HUES48 (cell line): ENCODE results near the gene MCRIP1.
"Not testable (repeated sequence)": the region's sequence is repeated elsewhere in the genome, so short reads cannot be mapped to it uniquely, and the experiment has no call there.

ENCODE experiments used
- H3K27ac ChIP-seq: one replicate; pipeline ENCODE4 v1.7.0; 2013; ENCODE audit warnings: low read depth, low read length, inconsistent platforms
- H3K27me3 ChIP-seq: 2 replicates; pipeline ENCODE4 v1.6.1; 2013; ENCODE audit warnings: mild to moderate bottlenecking, low read length; ENCODE audit not compliant: control insufficient read depth, insufficient read depth
- H3K36me3 ChIP-seq: 2 replicates; pipeline ENCODE4 v1.6.1; 2013; ENCODE audit warnings: low read length; ENCODE audit not compliant: control insufficient read depth, insufficient read depth
- H3K4me1 ChIP-seq: 2 replicates; pipeline ENCODE4 v1.6.1; 2013; ENCODE audit warnings: mild to moderate bottlenecking, low read length; ENCODE audit not compliant: control insufficient read depth, insufficient read depth
- H3K4me3 ChIP-seq: 2 replicates; pipeline ENCODE4 v1.5.1; 2013; ENCODE audit warnings: mild to moderate bottlenecking, low read depth, low read length
- H3K9ac ChIP-seq: 2 replicates; pipeline ENCODE4 v1.6.1; 2013; ENCODE audit warnings: mild to moderate bottlenecking, low read depth, low read length, moderate library complexity
- H3K9me3 ChIP-seq: 2 replicates; pipeline ENCODE4 v1.6.1; 2013; ENCODE audit warnings: low read length; ENCODE audit not compliant: control insufficient read depth, insufficient read depth

Gene MCRIP1

GRCh38 chr17:81845881-81846742 is 13.0 kb upstream of the MCRIP1 start:
- Histone ChIP-seq H3K4me1 (no peaks in the 10 kb centered on the region), H3K27me3 (no peaks in the 10 kb centered on the region), H3K27ac (no peak overlapping the region), H3K36me3 (peaks cover 58% of the 10 kb centered on the region), H3K9me3 (no peaks in the 10 kb centered on the region), H3K4me3 (no peak overlapping the region), H3K9ac (no peak overlapping the region)

GRCh38 chr17:81845361-81845760 is 12.3 kb upstream of the MCRIP1 start:
- Histone ChIP-seq H3K9me3 (no peaks in the 10 kb centered on the region), H3K4me3 (no peak overlapping the region), H3K27ac (no peak overlapping the region), H3K4me1 (no peaks in the 10 kb centered on the region), H3K36me3 (peaks cover 55% of the 10 kb centered on the region), H3K27me3 (no peaks in the 10 kb centered on the region), H3K9ac (no peak overlapping the region)

- Histone ChIP-seq H3K9ac (no peak overlapping the region), H3K4me3 (no peak overlapping the region), H3K9me3 (no peaks in the 10 kb centered on the region), H3K4me1 (no peaks in the 10 kb centered on the region), H3K27me3 (no peaks in the 10 kb centered on the region), H3K36me3 (peaks cover 55% of the 10 kb centered on the region), H3K27ac (no peak overlapping the region)
These were observed 11.8 kb upstream of the MCRIP1 start for GRCh38 chr17:81844887-81845286.

GRCh38 chr17:81844327-81844851 is 11.3 kb upstream of the MCRIP1 start:
- Histone ChIP-seq H3K27me3 (no peaks in the 10 kb centered on the region), H3K4me1 (no peaks in the 10 kb centered on the region), H3K36me3 (peaks cover 53% of the 10 kb centered on the region), H3K4me3 (no peak overlapping the region), H3K9ac (no peak overlapping the region), H3K27ac (no peak overlapping the region), H3K9me3 (no peaks in the 10 kb centered on the region)

GRCh38 chr17:81843713-81844326 is 10.7 kb upstream of the MCRIP1 start:
- no peaks in the 10 kb centered on the region for H3K9me3 ChIP-seq
- H3K27ac ChIP-seq, result no peak overlapping the region
- H3K36me3 ChIP-seq, result peaks cover 52% of the 10 kb centered on the region

DNA sequence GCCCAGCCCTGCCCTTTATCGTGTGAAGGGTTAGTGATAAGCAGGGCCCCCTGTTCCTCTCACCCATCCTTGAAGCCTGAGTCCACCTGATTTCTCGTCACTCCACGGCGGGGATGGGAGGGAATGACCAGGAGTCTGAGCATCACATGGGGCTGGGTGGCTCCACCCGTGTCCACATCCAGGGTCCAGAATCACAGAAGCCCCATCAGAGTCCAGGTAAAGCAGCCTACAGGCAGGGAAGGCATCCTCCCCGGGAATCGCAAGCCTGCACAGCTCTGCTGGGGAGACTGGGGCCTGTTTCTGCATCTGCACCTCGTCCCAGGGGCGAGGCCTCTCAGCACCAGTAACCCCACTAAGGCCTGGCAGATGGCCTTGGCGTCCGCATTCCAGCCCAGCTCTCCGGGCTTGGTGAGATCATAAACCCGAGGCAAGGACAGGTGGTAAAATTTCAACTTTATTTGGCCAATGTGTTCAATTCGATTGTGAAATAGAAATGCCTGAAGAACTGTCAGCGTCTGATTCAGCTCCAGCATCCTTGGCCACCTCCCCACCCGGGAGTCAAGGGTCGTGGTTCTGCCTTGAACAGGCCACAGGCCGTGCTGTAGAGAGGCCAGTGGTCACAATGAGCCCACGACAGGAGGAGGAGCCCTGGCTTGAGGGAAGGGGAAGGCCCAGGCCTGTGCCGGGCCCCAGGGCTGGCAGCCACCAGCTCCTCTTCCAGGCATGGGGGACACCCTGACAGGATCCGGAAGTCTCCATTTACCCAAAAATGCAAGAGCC is 9.8 kb upstream of the MCRIP1 start:
- H3K27ac ChIP-seq, result no peak overlapping the region
- H3K4me1 ChIP-seq, result no peaks in the 10 kb centered on the region
- no peak overlapping the region for H3K9ac ChIP-seq
- no peak overlapping the region for H3K4me3 ChIP-seq
- peaks cover 49% of the 10 kb centered on the region for H3K36me3 ChIP-seq
- no peaks in the 10 kb centered on the region for H3K9me3 ChIP-seq
- H3K27me3 ChIP-seq, result no peaks in the 10 kb centered on the region

More at GRCh38 chr17:81843713-81844326, 10.7 kb upstream of the MCRIP1 start:
- Histone ChIP-seq H3K9ac (no peak overlapping the region), H3K27me3 (no peaks in the 10 kb centered on the region), H3K4me3 (no peak overlapping the region), H3K4me1 (no peaks in the 10 kb centered on the region)

DNA sequence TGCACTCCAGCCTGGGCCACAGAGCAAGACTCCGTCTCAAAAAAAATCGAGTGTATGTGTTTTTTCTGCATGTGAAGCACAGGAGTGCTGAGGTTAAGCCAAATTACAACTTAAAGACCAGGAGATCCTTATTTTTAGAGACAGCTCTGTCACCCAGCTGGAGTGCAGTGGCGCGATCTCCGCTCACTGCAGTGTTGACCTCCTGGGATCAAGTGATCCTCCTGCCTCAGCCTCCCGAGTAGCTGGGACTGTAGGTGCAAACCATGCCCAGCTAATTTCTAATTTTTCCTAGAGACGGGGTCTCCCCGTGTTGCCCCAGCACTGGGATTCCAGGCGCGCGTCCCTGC is 9.3 kb upstream of the MCRIP1 start:
- no peaks in the 10 kb centered on the region for H3K9me3 ChIP-seq
- no peak overlapping the region for H3K27ac ChIP-seq
- H3K4me3 ChIP-seq, result no peak overlapping the region
- peaks cover 45% of the 10 kb centered on the region for H3K36me3 ChIP-seq
- H3K9ac ChIP-seq, result no peak overlapping the region
- no peaks in the 10 kb centered on the region for H3K27me3 ChIP-seq
- H3K4me1 ChIP-seq, result no peaks in the 10 kb centered on the region

GRCh38 chr17:81841866-81842265 is 8.8 kb upstream of the MCRIP1 start:
- no peaks in the 10 kb centered on the region for H3K4me1 ChIP-seq
- H3K4me3 ChIP-seq, result no peak overlapping the region
- H3K27ac ChIP-seq, result no peak overlapping the region
- no peaks in the 10 kb centered on the region for H3K9me3 ChIP-seq
- H3K27me3 ChIP-seq, result no peaks in the 10 kb centered on the region
- H3K9ac ChIP-seq, result no peak overlapping the region
- peaks cover 40% of the 10 kb centered on the region for H3K36me3 ChIP-seq

- H3K9ac ChIP-seq, result no peak overlapping the region
- H3K9me3 ChIP-seq, result no peaks in the 10 kb centered on the region
- no peaks in the 10 kb centered on the region for H3K4me1 ChIP-seq
- H3K27ac ChIP-seq, result peak overlapping the region; percentile 47
- no peaks in the 10 kb centered on the region for H3K27me3 ChIP-seq
- H3K36me3 ChIP-seq, result peaks cover 33% of the 10 kb centered on the region
- no peak overlapping the region for H3K4me3 ChIP-seq
These were observed 8.0 kb upstream of the MCRIP1 start for GRCh38 chr17:81840826-81841778.

DNA sequence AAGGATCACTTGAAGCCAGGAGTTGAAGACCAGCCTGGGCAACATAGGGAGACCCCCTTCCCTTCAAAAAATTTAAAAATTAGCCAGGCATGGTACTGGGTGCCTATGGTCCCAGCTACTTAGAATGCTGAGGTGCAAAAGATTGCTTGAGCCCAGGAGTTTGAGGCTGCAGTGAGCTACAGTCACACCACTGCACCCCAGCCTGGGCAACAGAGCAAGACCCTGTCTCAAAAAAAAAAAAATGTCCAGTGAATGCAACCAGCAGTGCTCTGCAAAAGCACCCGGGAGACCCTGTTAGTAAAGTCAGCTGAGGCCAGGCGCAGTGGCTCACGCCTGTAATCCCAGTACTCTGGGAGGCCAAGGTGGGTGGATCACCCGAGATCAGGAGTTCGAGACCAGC is 7.0 kb upstream of the MCRIP1 start:
- not testable (repeated sequence) for H3K27ac ChIP-seq, H3K9me3 ChIP-seq

More for the DNA sequence above, 7.0 kb upstream of the MCRIP1 start:
- H3K4me1 ChIP-seq, H3K27me3 ChIP-seq, H3K9ac ChIP-seq, H3K4me3 ChIP-seq: not testable (repeated sequence)
- H3K36me3 ChIP-seq, result peaks cover 22% of the 10 kb centered on the region
